GM18507 (cell line): Measurements from ENCODE around the gene KIF26B.

ENCODE experiments used
- DNase-seq: peaks from one replicate; pipeline ENCODE4 v3.0.0; 2011; ENCODE audit warnings: low read depth; ENCODE audit not compliant: insufficient read length; ENCODE audit errors: extremely low spot score
- FAIRE-seq: peaks from 2 replicates; lab custom pipeline; 2011; peaks lifted over from hg19 to GRCh38; lab: Jason Lieb, UNC

Gene KIF26B

DNA sequence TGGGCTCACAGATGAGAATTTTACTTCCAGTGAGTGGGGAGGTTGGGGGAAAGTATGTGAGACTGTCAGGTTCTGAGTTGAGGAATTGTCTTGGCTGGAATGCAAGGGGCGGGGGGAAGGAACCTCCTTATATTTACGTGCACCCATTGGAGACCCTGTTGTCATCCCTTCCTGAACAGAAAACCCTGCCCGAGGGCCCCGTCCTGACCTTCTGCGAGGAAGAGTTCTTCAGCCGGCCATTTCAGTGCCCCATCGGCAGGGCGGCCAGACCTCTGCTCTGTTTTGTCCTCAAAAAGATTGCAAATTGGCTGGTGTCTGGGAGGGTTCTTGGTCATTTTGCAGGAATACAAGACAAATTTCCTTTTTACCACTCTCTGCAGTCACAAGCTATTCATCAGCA is 7.1 kb downstream of the KIF26B start:
- DNase-seq (no peak), FAIRE-seq (no peak)

DNA sequence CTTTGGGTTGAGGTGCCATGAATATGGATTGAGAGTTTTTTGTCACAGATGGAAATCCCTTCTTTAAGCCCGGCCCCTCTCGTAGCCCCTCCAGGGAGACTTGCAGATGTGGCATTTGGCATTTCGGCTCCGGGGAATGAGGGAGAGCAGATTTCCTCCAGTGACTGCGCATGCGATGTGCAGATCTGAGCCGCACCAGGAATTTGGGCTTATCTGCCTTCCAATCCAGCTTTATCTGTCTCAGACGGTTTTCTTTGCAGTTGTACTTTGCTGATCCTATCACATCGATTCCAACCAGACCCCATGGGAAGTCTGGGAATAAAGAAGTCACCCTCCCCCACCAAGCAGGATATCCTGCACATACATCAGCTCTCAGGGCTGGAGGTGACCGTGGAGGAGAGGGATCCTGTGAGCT is 11.7 kb downstream of the KIF26B start:
- no peak for FAIRE-seq
- no peak for DNase-seq

DNA sequence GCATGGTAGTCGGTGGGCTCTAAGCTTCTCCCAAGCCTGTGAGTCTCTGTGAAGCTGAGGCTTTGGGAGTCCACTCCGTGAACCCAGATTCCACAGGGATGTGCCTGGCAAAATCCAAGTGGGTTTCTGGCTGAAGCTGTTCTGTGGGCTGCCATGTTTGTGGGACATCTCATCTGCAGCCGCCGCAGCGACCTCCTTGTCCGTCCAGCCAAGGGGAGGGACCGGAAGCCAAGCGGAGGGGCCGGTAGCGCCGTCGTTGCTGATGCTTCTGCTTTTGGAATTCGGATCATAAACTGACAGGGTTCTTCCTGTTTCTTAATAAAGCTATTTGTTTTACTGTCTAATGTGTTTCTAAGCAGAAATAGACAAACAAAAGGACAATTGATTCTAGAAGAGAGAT is 13.3 kb downstream of the KIF26B start:
- DNase-seq: no peak
- FAIRE-seq: no peak

DNA sequence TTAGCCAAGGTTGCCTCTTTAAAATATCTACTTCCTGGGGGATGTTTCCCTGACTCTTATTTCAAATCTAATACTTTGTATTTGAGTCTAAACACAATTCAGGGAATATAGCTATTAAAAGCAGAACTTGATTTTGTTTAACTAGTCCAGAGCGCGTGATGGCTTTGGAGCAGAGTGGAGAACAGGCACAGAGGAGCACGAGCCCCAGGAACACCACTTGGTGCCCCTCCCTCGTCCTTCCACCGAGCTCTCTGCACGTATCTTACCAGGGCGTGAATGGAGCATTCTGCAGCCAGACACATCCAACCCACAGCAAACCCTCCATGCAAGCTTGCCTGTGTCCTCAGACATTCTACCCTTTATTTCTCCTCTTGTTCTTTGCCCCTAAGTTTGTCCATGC is 14.1 kb downstream of the KIF26B start:
- FAIRE-seq: no peak
- no peak for DNase-seq

DNA sequence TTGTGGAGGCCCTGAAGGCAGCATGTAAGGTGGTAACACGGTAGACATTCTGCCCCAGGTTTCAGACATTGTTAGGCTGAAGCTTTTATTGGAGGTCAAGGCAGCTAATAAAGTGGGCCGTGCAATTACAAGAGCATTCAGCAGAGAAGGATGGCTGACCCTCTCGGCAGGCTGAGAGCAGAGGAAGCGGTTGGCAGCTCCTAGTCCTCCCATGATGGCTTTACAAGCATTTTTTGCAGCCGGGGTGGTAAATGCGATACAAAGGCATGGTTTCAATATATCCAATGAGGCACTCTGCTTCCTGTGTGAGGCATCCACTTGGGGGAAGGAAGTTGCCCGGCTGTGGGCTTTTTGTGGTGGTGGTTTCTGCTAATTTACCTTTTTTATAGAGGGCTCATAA is 14.6 kb downstream of the KIF26B start:
- DNase-seq (no peak), FAIRE-seq (no peak)

DNA sequence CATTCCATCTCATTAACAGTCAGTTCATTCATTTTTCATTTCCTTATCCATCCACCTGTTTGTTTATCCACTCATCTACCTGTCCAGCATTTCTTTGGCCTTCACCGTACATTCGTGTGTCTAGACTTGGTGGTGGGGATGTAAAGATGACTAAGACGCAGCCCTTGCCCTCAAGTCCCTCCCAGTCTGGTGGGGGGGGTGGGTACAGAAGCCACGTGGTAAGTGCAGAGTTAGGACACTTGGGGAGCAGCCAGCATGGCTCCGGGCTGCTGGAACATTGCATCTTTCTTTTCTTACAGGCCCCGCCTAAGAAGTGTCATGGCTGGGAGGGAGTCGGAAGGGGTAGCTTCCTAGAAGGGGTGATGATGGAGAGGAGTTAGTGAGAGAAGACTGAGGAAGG is 17.2 kb downstream of the KIF26B start:
- FAIRE-seq: no peak

DNA sequence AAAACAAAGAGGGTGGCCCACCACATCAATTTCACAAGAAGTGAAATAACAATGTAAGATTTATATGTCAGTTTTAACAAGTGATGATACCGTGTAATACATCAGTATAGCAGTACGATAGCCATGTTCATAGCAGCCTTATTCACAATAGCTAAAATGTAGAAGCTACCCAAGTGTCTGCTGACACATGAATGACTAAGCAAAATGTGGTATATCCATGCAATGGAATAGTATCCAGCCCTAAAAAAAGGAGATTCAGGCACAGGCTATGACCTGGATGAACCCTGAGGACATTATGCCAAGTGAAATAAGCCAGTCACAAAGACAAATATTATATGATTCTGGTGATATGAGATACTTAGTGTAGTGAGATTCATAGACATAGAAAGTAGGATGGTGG is 18.0 kb downstream of the KIF26B start:
- no peak for DNase-seq
- no peak for FAIRE-seq

More for the DNA sequence above, 17.2 kb downstream of the KIF26B start:
- no peak for DNase-seq

DNA sequence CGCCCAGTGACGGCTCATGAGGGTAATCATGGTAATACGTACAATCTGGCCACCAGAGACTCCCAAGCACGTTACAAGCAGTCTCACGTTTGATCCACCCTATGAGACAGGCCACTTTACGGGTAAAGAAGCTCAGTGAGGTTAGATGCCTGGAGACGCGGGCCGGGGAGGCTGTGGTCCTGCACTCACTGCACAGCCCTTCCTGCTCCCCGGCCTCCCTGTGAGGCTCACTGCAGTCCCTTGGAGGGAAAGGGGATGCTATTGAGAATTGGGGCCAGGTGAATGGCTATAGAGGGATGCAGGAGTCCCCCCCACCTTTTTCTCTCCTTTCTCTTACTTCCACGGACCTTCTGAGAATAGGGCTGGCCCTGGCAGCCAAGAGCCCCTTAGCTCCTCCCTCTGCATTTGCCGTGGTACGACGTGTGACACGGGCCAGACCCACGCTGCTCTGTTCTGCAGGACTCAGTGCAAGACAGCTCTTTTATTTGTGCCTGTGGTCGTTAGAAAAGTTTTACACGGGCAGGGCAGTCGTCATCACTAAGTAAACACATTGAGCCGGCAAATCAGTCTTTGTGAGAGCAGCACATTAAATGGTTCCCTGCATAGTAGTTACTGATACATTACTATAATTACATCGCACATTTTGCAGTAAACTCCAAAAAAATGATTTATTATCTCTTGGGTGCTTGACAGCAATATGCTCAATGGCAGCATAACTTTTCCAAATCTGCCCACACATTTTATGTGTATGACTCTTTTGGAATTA is 18.8 kb downstream of the KIF26B start:
- no peak for FAIRE-seq
- DNase-seq: no peak

DNA sequence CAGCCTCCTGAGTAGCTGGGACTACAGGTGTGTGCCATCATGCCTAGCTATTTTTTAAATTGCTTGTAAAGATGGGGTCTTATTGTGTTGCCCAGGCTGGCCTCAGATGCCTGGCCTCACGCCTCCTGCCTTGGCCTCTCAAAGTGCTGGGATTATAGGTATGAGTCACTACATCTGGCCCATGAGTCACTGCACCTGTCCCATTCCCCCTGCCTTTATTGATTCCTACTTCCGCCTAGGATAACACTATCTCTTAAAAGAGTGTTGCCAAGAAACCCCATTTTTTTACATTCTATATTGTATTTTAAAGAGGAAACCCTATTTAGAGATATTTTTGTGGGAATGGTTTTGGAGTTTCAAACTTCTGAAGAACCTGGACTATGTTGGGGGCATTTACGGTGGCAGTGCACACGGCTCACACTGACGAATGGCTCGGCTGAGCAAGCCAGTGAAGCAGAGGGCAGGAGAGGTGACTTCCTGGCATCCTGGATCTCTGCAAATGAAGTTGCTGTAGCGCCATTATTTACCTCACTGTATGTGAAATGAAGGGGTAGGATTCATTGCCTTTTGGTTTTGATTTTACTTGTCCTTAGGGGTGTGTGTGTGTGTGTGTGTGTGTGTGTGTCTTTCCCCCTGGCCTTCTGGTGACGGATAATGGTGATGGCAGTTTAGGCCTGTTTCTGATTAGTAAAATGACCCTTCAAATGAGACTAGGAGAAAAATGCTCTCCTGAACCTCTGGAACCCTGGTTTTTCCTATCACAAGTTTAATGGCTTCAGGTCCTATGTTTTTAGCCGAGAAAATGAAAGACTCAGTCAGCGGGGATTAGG is 22.5 kb downstream of the KIF26B start:
- DNase-seq: no peak
- FAIRE-seq: no peak

DNA sequence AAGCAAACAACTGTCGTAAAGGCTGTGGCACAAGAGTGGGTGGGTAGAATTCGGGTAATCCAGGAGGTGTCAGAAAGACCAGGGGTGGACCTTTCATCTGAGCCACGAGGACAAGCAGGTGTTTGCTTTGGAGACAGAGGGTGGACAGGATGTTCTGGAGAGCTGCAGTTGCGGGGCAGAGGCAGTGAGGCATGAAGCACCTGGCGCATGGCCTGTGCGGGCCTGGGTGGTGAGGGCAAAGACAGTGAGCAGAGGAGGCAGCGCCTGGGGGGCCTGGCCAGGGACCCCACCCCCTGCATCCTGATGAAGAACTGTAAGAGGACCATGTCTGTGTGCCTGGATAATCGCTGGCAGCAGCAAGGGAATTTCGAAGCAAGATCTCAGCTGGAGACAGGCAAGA is 24.9 kb downstream of the KIF26B start:
- DNase-seq (no peak), FAIRE-seq (no peak)

DNA sequence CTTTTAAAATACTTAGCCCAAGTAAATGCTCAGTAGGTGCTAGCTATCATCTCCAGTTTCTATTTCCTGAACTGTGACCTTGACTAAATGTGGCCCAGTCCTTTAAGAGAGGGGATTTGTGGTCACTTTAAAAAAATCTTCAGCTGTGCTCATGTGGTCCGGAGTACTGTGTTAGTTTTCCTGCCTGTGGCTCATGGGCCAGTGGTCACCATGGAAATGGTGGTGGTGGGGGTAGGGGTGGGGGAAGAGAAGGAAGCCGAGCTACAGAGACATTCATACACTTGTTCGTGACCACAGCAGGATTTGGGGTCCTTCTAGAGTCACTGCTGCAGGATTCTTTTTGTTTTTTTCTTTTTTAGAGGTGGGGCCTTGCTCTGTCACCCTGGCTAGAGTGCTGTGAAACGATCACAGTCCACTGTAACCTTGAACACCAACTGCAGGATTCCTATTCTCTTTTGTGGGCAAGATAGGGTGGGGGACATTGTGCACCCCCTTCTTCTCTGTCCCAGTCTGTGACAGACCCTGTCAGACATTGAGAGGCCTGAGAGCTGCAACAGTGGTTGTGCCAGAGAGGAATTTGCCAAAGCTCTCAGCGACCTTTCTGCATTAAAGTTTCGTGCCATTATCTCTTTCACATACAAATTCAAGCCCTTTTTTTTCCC is 25.8 kb downstream of the KIF26B start:
- peak; percentile 5 for FAIRE-seq

DNA sequence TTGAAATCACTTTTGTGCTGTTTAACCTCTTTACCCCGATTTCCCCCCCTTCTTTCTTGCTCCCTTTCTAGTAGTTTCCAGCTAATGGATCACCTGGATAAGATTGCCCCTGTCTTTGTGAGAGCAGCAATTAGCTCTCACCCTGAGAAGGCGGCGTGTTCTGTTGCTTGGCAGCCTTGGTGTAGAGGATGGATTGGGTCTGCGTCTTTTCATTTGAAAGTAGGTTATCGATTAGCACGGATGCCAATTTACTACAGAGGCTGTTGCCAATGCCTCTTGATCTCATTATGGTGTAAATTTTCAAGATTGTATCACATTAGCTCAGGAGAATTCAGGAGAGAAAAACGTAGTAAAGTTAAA is 26.4 kb downstream of the KIF26B start:
- no peak for FAIRE-seq
- DNase-seq: no peak

More for the DNA sequence above, 25.8 kb downstream of the KIF26B start:
- DNase-seq: no peak

DNA sequence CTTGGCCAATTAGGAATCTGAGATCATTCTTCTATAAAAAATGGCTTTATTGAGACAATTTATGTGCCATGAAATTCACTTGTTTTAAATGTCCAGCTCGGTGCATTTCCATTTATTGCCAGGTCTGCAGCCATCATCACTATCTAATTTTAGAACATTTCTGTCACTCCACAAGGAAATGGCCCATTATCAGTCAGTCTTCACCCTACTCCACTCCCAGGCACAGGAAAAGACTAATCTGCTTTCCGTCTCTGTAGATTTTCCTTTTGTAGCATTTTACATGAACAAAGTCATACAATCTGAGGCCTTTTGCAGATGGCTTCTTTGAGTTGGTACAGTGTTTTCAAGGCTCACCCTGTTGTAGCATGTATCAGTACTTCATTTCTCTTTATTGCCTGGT is 27.2 kb downstream of the KIF26B start:
- no peak for DNase-seq
- no peak for FAIRE-seq

DNA sequence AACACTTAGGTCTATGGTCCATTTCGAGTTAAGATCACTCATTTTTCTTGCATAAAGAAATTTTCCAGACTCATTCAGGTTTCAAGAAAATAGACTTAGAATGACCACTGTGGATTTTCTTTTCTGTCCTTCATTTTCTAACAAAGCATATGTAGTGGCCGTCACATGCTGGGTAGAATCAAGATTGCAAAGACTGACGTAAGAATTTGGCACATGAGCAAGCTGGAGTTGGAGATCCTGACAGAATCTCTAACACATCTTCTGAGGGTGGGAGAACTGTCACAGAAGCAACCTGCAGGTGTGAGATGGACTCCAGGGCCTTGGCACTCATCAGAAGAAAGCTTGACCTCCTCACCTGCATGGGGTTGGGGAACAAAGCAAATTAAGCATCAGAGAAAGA is 28.6 kb downstream of the KIF26B start:
- FAIRE-seq (no peak), DNase-seq (no peak)

DNA sequence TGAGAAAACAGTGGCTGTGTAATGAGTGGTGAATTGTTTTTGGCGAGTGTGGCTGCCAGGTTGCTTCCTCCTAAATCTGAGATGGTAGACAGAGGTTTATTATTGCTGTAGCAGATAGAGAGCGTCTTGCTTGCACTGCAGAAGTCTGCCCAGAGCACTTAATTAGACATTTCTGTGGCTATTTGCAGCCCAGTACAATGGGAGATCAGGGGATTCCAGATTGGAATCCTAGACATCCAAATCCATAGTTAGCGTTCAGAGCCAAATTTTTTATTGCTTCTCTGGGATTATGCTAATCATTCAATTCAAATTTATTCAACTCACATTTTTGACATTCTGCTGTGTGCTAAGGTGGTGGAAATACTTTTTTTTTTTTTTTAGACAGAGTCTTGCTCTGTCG is 30.0 kb downstream of the KIF26B start:
- FAIRE-seq: no peak
- DNase-seq: no peak

DNA sequence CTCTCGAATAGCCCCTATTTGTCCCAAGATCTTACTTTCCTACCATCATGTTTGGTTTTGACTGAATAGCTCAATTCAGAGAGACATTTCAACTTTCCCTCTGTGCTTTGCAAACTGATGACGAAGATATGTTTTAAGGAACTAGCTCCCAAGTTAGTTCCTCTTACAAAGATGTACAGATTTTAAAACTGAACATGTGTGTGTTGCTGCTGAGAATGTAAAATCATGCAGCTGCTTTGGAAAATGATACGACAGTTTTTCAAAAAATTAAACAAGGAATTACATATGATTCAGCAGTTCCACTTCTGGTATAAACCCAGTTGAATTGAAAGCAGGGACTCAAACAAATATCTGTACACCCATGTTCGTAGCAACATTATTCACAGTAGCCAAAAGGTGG is 33.6 kb downstream of the KIF26B start:
- FAIRE-seq: no peak
- DNase-seq: no peak

DNA sequence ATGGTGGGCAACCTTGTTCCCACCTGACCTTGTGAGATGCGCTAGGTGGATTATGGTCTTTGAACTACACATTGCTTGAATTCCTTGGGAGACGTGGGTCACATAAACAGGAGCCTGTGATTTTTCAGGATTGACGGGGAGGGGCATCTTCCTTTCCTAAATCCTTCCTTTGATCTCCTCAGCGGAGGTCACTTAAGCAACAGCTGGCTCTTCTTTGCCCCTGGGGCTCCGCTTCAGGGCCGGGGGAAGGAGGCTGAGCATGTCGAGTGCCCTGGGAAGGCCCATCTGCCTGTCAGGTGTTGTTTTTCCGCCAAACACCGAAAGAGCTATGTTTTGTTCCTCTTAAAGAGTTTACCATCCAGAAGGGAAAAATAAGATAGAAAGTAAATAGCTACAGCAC is 40.6 kb downstream of the KIF26B start:
- no peak for DNase-seq
- FAIRE-seq: no peak

DNA sequence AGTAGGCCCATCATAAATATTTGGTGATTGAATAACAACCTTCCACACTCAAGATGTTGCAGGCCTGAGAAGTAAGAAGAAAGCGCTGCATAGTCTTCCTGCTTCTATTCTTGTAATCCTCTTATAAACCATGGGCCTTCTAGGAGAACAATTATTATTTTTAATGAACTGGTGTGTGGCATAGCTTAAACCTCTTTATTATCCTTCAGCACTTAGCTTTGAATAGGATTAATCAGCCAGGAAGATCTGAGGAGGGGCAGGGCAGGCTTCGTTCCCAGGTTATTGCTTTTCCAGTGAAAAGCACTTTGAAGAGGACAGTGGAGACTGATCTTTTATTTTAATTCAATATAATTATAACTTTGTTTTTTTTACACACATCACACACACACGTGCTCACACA is 42.3 kb downstream of the KIF26B start:
- DNase-seq (no peak), FAIRE-seq (no peak)

DNA sequence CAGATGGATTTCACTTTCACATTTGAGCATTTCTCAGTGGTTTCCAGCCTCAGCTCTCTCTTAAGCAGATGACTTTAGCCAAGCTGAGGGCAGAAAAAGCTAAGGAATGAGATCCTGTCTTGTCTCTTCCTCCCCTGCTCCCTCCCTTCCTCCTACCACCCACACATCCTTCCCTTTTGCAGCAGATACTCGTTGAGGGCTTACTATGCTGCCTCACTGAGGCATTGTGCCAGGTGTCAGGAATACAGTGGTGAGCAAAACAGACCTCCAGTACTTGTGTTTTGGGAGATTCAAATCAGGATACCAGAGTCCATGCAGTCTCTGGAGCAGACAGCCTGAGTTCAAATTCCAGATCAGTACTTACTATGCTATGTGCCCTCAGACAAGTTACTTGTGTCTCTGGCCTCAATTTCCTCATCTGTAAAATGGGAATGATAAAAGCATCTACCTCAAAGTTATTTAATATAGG is 43.2 kb downstream of the KIF26B start:
- FAIRE-seq: no peak
- DNase-seq: no peak

DNA sequence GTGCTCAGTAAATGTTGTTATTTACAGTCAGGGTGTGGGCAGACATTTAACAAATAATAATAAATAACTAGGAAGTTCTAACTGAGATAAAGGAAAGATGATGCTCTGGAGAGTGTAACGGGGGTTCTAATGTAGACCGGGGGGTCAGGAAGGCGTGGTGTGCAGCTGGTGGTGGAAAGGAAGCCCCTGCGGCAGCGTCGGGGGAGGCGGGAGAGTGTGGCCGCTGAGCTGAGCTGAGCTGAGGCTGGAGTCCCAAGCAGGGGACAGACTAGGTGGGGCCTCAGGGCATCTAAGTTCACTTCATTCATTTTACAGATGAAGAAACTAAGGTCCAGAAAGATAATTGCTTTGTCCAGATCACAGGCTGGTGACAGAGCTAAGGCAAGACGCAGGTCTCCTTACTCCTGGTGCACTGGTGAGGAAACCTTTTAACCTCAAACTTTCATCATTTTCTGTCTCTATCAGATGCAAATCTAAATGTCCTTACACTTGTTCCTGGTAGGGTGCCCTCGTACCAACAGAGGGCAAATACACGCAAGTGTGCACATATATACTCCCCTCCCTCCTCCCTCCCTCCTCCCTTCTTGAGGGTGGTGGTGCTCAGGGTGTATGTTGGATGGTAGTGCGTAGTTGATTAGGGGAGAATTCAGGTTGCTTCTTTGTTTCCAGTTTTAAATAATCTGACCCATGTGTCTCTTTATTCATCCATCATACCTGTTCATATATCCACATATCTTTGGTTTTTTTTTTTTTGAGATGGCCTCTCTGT is 44.1 kb downstream of the KIF26B start:
- DNase-seq (no peak), FAIRE-seq (no peak)
